Measurements from ENCODE around the gene ASIC1.

DNA sequence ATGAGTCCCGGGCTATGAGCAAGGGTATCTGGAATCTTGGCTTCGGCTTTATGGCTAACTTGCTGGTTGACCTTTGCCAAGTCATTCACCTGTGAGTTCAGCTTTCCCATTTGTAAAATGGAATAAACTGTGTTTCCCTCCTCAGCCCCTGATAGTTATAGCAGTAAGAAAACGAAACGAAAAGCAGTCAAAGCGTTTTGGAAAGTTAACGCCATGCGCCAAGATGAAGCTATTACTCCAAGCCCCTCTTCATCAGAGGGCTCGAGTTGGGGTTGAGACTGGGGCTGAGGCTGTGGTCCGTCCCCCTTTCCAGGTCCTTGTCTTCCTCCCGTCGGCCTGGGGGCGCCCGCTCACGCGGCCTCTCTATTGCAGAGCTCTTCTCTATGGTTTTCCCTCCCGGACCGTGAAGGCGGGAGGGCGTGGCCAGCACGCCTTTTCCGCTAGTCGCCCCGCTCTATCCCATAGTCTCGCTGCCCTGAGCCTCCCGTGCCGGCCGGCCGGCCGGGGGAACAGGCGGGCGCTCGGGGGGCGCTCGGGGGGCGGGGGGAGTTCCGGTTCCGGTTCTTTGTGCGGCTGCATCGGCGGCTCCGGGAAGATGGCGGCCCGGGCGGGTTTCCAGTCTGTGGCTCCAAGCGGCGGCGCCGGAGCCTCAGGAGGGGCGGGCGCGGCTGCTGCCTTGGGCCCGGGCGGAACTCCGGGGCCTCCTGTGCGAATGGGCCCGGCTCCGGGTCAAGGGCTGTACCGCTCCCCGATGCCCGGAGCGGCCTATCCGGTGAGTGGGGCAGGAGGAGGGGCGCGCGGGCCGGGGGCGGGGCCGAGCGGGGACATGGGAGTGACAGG is 27.6 kb downstream of the ASIC1 start, which contains the start of gene SMARCD1:
- TF ChIP-seq, protein P1, sequence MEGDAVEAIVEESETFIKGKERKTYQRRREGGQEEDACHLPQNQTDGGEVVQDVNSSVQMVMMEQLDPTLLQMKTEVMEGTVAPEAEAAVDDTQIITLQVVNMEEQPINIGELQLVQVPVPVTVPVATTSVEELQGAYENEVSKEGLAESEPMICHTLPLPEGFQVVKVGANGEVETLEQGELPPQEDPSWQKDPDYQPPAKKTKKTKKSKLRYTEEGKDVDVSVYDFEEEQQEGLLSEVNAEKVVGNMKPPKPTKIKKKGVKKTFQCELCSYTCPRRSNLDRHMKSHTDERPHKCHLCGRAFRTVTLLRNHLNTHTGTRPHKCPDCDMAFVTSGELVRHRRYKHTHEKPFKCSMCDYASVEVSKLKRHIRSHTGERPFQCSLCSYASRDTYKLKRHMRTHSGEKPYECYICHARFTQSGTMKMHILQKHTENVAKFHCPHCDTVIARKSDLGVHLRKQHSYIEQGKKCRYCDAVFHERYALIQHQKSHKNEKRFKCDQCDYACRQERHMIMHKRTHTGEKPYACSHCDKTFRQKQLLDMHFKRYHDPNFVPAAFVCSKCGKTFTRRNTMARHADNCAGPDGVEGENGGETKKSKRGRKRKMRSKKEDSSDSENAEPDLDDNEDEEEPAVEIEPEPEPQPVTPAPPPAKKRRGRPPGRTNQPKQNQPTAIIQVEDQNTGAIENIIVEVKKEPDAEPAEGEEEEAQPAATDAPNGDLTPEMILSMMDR (conservative IDR thresholded peaks at IDR 0.05; ENCODE audit: low read length): peak; percentile 77
- no peak for TF ChIP-seq EZH2phosphoT487 (IDR thresholded peaks at IDR 0.05; ENCODE audit: borderline replicate concordance)
